GM06990 (cell line): Measurements from ENCODE around the gene MEI1.
"Not testable (repeated sequence)": the region's sequence is repeated elsewhere in the genome, so short reads cannot be mapped to it uniquely, and the experiment has no call there.

Experiments used
- DNase-seq: peaks from one replicate; pipeline ENCODE4 v3.0.0-alpha.2; 2011; ENCODE audit not compliant: insufficient read length; ENCODE audit errors: extremely low read depth
- H3K27me3 ChIP-seq: replicated peaks from 2 replicates; pipeline ENCODE4 v1.6.0; 2011; ENCODE audit warnings: low read length; ENCODE audit not compliant: control insufficient read depth, insufficient read depth
- H3K36me3 ChIP-seq: 2 replicates; pipeline ENCODE4 v1.5.1; 2011; ENCODE audit warnings: low read length; ENCODE audit not compliant: control insufficient read depth, insufficient read depth
- H3K4me3 ChIP-seq: replicated peaks from 2 replicates; pipeline ENCODE4 v1.5.1; 2011; ENCODE audit warnings: low read depth, mild to moderate bottlenecking, control low read depth, low read length
- TF ChIP-seq, protein P1 (sequence below): IDR thresholded peaks from 2 replicates; pipeline ENCODE4 v1.5.1; 2011; ENCODE audit warnings: low read length, control low read depth, mild to moderate bottlenecking, inconsistent platforms; ENCODE audit not compliant: insufficient read depth, poor library complexity, severe bottlenecking

MEI1 gene

DNA sequence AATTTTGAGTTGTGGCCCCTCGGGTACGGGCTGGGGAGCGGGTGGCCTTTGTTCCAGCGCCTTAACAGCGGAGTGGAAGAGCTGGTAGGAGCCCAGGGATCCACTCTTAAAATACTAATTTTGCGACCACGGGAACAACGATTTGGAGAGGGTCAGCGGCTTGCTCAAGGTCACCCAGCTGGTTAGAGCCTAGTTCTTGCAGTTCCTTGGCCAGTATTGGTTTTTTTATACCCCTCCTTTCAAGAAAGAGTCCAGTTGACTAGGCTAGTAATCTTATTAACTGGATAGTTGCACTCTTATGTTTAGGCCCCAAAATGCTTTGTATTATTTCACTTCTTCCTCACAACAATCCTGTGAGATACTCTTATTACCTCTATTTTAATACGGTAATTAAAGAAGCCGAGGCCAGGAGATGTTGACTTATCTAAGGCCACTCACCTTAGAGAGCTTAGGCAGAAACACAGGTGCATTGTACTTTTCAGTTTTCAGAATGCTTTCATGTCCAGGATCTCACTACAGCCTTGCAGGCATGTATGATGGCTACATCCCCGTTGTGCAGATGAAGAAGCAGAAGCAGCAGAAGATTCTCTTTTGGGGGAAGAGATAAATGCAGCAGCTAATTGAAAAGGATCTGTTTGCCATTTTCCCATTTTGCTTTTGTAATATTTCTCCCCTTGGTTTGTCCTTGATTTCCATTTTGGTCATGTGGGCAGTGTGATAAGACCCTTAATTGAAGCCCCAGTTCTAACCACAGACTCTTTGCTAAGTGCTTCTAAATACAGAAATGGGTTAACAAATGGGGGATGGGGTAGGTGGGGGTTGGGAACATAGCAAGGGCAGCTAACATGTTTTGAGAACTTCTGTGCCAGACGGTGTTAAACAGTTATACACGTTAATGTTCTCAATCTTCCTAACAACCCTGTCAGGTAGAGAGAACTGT, 135.0 kb downstream of the MEI1 start:
- TF ChIP-seq, protein P1, sequence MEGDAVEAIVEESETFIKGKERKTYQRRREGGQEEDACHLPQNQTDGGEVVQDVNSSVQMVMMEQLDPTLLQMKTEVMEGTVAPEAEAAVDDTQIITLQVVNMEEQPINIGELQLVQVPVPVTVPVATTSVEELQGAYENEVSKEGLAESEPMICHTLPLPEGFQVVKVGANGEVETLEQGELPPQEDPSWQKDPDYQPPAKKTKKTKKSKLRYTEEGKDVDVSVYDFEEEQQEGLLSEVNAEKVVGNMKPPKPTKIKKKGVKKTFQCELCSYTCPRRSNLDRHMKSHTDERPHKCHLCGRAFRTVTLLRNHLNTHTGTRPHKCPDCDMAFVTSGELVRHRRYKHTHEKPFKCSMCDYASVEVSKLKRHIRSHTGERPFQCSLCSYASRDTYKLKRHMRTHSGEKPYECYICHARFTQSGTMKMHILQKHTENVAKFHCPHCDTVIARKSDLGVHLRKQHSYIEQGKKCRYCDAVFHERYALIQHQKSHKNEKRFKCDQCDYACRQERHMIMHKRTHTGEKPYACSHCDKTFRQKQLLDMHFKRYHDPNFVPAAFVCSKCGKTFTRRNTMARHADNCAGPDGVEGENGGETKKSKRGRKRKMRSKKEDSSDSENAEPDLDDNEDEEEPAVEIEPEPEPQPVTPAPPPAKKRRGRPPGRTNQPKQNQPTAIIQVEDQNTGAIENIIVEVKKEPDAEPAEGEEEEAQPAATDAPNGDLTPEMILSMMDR = no peak
- H3K27me3 ChIP-seq = no peaks in the 10 kb centered on the region
- H3K36me3 ChIP-seq = peaks cover 13% of the 10 kb centered on the region
- peak overlapping the region; percentile 95 for H3K4me3 ChIP-seq
- DNase-seq = no peak

GRCh38 chr22:41835462-41835861, 136.2 kb downstream of the MEI1 start:
- H3K27me3 ChIP-seq, H3K4me3 ChIP-seq, DNase-seq: not testable (repeated sequence)
- H3K36me3 ChIP-seq = peaks cover 13% of the 10 kb centered on the region

DNA sequence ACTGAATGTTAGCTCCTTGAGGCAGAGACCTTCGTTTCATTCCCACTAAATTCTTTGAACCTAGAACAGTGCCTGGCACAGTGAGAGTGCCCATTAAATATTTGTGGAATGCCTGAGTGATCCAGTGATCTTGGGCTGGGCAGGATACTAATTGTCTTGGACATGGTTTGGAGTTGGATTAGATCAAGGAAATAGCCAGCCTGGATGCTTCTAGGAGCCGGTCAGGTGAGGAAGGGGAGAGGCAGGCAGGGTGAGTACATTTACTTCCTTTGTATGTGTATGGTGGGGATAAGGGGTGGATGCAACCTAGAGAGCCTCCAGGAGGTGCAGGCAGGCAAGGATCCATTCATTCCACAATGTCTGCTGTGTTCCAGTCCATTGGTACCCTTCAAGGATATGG, 137.2 kb downstream of the MEI1 start:
- no peaks in the 10 kb centered on the region for H3K27me3 ChIP-seq
- H3K4me3 ChIP-seq = no peak overlapping the region
- H3K36me3 ChIP-seq = peaks cover 13% of the 10 kb centered on the region
- TF ChIP-seq, protein P1 = no peak
- DNase-seq = no peak

DNA sequence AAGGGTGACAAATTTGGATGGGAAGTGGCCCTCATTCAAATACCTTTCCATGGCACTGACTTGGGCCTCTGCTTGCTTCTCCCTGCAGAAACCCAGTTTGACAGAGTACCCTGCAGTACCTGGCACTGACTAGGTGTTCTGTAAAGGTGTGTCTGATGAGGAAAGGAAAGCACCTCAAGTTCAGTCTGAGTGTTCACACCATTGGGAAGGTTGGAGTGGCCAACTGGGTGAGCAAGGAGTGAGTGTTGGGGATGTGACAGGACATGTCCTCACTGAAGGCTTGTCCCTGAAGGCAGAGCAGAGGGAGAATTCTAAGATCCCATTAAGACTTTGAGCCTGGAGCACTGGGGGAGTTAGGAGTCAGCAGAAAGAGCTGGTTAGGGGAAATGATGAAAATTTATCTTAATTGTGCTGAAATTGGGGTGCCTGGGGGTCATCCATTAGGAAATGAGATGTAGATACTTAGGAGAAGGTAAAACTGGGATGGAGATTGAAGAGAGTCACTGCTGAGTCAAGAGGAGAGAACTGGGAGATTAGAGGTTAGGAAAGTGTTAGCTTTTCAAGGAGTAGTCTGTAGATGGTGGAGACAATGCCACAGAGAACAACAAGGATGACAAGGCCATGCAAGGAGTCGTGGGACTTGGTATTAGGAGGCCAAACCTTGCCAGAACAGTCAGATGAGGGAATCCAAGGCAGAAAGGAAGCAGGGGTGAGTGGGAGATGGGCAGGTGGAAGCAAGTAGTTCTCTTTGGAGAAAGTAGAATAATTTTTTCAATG, 139.7 kb downstream of the MEI1 start:
- TF ChIP-seq, protein P1 = no peak
- no peak for DNase-seq
- Histone ChIP-seq H3K36me3 (peaks cover 18% of the 10 kb centered on the region), H3K27me3 (no peaks in the 10 kb centered on the region), H3K4me3 (no peak overlapping the region)

DNA sequence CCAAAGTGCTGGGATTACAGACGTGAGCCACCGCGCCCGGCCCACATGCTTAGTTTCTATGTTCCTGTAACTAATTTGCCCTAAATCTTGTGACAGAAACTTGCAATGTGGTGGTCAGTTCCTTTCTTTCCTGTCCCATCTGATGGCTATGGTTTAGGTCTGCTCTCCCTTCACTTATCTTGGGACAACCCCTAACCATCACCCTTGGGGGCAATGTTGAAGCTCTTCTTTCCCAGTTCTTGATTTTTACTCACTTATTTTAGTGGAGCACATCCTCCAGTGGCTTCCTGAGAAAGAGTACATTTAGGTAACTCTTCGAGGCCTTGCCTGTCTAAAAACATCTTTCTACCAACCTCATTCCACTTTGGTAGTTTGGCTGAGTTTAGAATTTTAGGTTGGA, 140.9 kb downstream of the MEI1 start:
- Histone ChIP-seq H3K27me3 (no peaks in the 10 kb centered on the region), H3K4me3 (no peak overlapping the region), H3K36me3 (peaks cover 20% of the 10 kb centered on the region)
- no peak for DNase-seq
- TF ChIP-seq, protein P1 = no peak
